ENCODE results near the gene NOP56.

The NOP56 gene, protein sequence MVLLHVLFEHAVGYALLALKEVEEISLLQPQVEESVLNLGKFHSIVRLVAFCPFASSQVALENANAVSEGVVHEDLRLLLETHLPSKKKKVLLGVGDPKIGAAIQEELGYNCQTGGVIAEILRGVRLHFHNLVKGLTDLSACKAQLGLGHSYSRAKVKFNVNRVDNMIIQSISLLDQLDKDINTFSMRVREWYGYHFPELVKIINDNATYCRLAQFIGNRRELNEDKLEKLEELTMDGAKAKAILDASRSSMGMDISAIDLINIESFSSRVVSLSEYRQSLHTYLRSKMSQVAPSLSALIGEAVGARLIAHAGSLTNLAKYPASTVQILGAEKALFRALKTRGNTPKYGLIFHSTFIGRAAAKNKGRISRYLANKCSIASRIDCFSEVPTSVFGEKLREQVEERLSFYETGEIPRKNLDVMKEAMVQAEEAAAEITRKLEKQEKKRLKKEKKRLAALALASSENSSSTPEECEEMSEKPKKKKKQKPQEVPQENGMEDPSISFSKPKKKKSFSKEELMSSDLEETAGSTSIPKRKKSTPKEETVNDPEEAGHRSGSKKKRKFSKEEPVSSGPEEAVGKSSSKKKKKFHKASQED

GRCh38 chr20:2651772-2652723, at the start of gene NOP56:
Gene NOP56 (plus strand): TSS chr20:2652632. CDS start chr20:2652661, 29 bp downstream.
- DNase-seq (ENCODE audit: low read depth, low spot score), result peak; percentile 98

- DNase-seq (ENCODE audit: low read depth, low spot score), result no peak
Measured at GRCh38 chr20:2602746-2603145, 49.7 kb upstream of the NOP56 start.

- DNase-seq (ENCODE audit: low read depth, low spot score), result peak; percentile 11
Measured at GRCh38 chr20:2603816-2604505, 48.5 kb upstream of the NOP56 start.

DNA sequence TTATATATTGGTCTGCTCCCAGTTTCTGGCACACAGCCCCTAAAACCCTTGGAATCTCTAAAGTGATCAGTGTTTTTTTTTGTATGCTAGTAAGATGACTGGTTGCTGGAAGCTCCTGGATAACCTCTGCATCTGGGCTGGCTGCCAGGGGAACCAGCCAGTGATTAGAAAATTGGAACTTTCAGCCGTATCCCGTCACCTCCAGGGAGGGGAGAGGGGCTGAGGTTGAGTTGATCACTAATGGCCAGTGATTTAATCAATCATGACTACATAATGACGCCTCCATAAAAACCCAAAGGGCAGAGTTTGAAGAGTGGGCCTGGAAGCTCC, 48.0 kb upstream of the NOP56 start:
- DNase-seq (ENCODE audit: low read depth, low spot score), result no peak

DNA sequence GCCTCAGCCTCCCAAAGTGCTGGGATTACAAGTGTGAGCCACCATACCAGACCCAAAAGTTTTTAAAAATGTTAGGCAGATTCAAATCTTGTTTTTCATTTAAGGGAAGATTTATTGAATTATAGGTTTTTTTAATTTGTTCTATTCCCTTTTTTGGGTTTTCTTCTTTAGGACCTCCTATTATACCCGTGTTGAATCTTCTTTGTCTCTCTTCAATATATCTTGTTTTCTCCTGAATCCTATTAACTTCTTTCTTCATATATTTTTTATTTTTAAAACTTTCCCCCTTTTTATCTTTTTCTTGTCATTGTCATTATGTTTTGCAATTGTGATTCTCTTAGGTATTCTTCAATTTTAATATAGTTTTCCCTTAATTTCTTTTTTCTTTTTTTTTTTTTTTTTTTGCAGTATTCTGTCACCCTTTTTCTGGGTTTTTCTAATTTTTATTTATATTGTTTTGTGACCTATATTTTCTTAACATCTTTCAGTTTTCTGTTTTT, 45.9 kb upstream of the NOP56 start:
- DNase-seq (ENCODE audit: low read depth, low spot score), result no peak

- DNase-seq (ENCODE audit: low read depth, low spot score), result no peak
Measured at GRCh38 chr20:2610326-2610725, 42.1 kb upstream of the NOP56 start.

DNA sequence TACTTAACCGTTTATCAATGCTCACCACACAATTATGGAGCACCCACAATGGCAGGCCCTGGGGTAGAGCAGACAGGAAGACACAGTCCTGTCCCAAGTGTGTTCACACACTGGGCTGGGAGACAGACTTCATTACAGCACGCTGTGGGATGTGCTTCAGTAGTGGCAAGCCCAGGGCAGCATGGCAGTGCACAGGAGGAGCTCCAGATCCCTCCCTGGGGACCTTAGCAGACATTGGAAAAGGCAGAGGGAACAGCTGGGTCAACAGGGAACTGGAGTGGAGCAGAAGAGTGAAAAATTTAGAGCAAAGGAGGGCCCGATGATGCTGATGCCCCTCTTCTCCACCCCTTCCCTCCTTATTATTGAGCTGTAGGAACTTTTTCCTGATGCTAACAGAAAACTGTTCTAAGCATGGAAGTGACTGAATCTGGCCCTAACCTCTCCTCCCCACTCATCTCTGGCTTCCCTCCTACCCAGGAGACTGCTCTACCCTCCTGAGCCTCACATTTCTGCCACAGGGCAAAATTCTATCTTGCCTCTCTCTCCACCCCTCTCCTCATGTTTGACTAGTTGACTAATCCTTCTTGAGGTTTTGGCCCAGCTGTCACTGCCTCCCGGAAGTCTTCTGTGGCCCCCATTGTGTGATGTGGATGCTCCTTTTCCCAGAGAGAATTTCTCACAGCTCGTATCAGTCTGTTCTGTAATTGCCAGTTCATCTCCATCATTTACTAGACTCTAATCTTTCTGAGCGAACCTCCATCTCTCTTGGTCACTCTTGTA, 41.3 kb upstream of the NOP56 start:
- DNase-seq (ENCODE audit: low read depth, low spot score), result no peak

DNA sequence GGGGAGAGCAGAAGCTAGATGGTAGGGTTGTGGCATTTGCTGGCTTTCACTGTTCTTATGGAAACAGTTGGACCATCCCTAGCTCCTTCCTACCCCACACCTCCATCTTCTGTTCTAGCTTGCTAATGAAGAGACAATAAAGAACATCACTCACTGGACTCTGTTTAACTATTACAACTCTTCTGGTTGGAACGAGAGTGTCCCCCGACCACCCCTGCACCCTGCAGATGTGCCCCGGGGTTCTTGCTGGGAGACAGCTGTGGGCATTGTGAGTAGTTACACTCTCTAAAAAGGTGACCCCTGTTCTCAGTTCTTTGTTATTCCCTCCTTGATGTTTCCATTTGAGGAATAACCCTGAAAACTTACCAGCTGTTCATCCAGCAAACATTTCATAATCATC, 40.4 kb upstream of the NOP56 start:
- no peak for DNase-seq (ENCODE audit: low read depth, low spot score)

DNA sequence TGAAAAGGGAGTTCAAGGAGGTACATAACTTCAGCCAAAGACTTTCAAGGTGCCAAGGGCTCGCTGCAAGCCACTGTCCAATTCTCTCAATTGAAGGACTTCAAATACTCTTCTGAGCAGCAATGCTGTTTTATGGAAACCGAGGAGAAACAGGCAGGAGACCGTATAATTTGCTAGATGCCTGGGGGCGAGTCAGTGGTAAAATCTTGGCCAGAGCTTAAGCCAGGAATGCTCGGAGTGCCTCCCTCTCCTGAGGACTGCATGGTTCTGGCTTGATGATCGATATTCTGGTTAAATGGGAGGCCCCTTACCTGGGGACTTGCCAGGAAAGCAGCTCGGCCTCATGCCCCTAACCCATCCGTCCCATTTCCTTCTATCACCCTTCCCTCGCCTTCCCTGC, 35.8 kb upstream of the NOP56 start:
- DNase-seq (ENCODE audit: low read depth, low spot score), result peak; percentile 33

DNA sequence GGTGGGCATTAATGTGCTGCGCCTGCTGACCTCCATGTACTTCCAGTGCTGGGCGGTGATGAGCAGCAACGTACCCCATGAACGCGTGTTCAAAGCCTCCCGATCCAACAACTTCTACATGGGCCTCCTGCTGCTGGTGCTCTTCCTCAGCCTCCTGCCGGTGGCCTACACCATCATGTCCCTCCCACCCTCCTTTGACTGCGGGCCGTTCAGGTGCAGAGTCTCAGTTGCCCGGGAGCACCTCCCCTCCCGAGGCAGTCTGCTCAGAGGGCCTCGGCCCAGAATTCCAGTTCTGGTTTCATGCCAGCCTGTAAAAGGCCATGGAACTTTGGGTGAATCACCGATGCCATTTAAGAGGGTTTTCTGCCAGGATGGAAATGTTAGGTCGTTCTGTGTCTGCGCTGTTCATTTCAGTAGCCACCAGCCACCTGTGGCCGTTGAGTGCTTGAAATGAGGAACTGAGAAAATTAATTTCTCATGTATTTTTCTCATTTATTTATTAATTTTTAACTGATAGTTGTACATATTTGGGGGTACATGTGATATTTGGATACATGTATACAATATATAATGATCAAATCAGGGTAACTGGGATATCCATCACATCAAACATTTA, 35.2 kb upstream of the NOP56 start:
- no peak for DNase-seq (ENCODE audit: low read depth, low spot score)

- DNase-seq (ENCODE audit: low read depth, low spot score), result no peak
Measured at GRCh38 chr20:2618815-2619214, 33.6 kb upstream of the NOP56 start.

- no peak for DNase-seq (ENCODE audit: low read depth, low spot score)
Measured at GRCh38 chr20:2619337-2619736, 33.1 kb upstream of the NOP56 start.

- no peak for DNase-seq (ENCODE audit: low read depth, low spot score)
Measured at GRCh38 chr20:2619961-2620595, 32.4 kb upstream of the NOP56 start.

GRCh38 chr20:2624190-2624589, 28.2 kb upstream of the NOP56 start:
- no peak for DNase-seq (ENCODE audit: low read depth, low spot score)

DNA sequence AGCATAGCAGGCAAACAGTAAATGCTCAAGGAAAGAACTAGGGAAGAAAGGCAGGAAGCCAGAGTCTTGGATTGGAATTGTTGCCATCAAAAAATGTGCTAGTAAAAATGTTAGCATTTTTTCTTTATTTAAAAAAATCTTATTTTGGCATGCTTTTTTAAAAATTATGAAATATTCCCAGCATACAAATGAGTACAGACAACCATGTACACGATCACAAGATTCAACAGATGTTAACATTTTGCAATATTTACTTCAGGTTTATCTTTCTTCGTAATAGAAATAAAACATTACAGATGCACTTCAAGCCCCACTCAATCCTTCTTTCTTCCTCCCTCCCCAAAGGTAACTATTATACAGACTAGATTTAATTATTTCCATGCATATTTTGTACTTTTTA, 27.4 kb upstream of the NOP56 start:
- DNase-seq (ENCODE audit: low read depth, low spot score), result no peak

DNA sequence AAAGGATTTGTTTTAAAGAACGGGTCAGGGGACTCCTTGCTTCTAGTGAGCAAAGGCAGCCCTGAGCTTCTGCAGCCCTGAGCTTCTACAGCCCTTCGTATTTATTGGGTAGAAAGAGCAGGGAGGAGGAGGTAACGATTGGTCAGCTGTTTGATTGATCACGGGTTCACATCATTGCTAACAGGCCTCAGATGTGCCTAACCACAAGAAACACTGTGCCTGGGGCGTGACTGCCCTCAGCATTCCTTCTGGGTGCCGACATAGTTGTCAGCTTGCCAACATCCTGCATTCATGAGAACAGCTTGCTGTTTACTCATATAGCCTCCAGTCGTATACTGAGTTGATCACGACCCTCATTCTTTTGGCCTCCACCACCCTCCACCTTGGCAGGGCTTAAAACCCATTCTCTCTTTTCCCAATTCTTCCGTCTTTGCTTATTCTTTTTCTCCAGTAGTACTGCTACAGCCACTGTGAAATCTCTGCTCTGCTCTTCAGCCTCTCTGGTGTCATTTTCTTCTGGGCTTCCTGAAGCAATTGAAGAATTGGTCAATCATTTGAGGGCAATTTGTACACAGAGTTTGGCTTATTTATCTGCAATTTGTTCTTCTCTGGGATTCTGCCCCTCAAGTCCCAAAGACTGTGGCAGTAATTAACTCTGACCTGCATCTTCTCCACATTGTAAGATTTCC, 25.4 kb upstream of the NOP56 start:
- DNase-seq (ENCODE audit: low read depth, low spot score), result peak; percentile 86

- no peak for DNase-seq (ENCODE audit: low read depth, low spot score)
Measured at GRCh38 chr20:2631228-2631627, 21.2 kb upstream of the NOP56 start.

DNA sequence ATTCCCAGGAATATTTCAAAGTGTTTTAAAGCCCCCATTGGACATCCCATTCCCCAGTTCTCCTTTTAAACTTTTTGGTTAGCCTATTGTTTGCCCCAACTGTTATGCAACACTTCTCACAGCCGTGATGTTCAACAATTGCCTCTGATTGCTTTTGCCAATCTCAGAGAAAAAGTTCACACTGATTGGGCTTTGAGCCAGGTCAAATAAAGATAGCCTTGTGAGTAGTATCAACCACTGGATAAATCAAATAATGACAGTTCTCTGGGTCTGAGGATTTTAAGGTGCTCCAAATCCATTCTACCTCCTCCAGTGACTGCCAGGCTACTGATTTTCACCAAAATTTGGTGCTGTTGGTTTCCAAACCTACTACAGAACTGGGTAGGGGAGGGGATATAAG, 19.1 kb upstream of the NOP56 start:
- DNase-seq (ENCODE audit: low read depth, low spot score), result no peak

DNA sequence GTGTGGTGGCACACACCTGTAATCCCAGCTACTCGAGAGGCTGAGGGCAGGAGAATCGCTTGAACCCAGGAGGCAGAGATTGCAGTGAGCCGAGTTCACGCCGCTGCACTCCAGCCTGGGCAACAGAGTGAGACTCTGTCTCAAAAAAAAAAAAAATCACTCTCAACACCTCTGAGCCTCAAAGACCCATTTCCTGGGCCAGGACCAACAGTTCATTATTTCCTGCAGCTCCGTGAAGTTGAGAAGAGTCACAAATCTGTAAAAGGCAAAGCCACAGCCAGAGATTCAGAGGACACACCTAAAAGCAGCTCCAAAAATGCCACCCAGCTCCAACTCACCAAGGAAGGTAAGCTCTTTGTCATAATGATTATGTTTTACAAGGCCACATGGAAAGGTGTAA, 15.2 kb upstream of the NOP56 start:
- no peak for DNase-seq (ENCODE audit: low read depth, low spot score)

All from astrocyte of the hippocampus (primary cell).